Left hindlimb (tissue), 1 donor: ENCODE results near the gene GSG1L2.

Experiments used
- DNase-seq: peaks from one replicate; pipeline ENCODE4 v3.0.0-alpha.2; 2018

GSG1L2 gene

DNA sequence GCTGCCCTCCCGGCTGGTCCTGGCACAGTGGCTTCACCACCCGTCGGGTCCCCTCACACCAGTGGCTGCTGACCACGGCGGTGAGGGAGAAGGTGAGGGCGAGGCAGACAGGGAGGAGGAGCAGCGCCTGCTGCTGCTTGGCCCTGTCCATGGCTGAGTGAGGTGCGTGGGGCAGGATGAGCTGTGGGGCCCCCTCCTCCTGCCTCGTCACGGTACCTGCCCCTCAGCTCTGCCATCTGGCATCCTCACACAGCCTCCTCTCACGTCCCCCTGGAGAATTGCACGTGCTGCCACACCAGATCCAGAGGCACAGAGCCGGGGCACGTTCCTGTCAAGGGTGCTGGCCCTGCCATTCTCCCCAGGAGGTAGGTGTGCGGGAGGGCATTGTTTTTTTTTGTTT, at the start of gene GSG1L2:
GSG1L2 (minus strand) TSS at position 159 of the 400 bp plus-strand sequence; CDS start at position 151, 8 bp downstream.
- no peak for DNase-seq

DNA sequence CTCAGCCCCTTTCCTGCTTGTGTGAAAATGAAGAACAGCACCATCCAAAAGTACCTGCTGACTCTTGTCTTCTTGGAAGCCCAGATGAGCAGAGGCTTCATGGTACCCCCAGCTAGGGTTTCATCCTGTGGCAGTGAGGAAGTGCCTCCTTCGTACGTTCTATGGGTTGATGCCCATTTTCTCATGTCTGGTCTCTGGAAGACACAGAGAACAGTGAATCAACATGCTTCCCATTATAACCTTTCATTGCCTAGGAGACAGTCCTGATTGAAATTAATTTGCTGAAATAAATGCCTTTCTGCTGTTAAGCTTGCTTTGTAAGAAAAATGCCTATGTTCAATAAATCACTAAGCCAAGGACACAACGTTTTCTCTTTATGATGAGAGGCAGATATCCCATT, 46.7 kb upstream of the GSG1L2 start:
- no peak for DNase-seq

DNA sequence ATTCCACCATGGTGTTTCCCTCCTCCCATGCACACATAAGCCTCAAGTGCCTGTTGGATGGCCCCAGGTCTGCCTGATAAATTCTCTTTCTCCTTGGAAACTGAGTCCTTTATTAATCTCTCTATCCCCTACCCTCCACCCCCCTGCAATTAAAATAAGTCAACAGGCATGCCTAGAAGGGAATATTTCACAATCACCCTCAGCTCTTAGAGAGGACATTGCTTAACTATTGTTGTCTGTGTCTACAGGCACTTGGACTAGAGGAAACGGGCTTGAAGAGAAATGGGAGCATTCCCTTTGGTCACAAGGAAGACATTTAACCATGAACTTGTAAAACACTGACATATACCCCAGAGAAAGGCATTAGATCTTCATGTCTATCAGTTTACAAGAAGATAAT, 43.7 kb upstream of the GSG1L2 start:
- DNase-seq: no peak

- DNase-seq: no peak
These were observed 41.1 kb upstream of the GSG1L2 start for GRCh38 chr17:9862949-9863348.

- DNase-seq: no peak
These were observed 40.3 kb upstream of the GSG1L2 start for GRCh38 chr17:9862220-9862619.

GRCh38 chr17:9860851-9861250, 39.0 kb upstream of the GSG1L2 start:
- DNase-seq: no peak

- no peak for DNase-seq
These were observed 37.9 kb upstream of the GSG1L2 start for GRCh38 chr17:9859781-9860180.

DNA sequence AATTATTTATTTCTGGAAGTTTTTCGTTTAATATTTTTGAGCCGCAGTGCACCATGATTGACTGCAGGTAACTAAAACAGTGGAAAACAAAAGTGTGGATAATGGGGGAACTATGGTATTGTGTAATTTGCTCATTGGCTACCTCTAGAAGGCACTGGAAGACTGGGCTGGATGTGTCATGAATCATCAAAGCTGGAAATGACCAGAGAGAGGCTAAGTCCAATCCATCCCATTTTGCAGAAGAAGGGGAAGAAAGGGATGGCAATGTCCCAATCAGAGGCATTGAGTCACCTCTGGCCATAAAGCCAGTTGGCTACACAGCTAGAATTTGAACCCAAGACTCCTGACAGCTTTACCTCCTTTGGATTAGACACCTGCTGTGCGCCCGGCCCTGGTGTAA, 33.2 kb upstream of the GSG1L2 start:
- no peak for DNase-seq

DNA sequence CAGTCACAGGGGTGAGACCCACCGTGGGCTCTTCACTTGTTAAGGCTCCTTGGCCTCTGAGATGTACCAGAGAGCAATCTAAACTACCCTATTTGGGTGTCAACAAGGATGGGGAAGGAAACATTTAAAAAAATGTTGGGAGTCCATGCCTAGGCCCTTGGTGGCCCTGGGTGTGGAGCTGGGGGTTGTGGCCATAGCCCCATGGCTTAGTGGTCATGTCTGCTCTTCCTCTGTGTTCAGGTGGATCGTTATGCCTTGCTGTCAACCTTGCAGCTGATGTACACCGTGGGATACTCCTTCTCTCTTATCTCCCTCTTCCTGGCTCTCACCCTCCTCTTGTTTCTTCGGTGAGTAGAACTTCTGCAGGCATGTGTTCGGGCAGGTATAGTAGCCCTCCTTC, 32.4 kb upstream of the GSG1L2 start:
- DNase-seq: no peak

- DNase-seq: no peak
These were observed 28.3 kb upstream of the GSG1L2 start for GRCh38 chr17:9850151-9850550.

- DNase-seq: no peak
These were observed 23.4 kb upstream of the GSG1L2 start for GRCh38 chr17:9845306-9845705.

GRCh38 chr17:9844153-9844552, 22.3 kb upstream of the GSG1L2 start:
- no peak for DNase-seq

- DNase-seq: no peak
These were observed 21.5 kb upstream of the GSG1L2 start for GRCh38 chr17:9843152-9844010.

- no peak for DNase-seq
These were observed 20.3 kb upstream of the GSG1L2 start for GRCh38 chr17:9842057-9842758.

GRCh38 chr17:9839433-9839832, 17.6 kb upstream of the GSG1L2 start:
- no peak for DNase-seq

DNA sequence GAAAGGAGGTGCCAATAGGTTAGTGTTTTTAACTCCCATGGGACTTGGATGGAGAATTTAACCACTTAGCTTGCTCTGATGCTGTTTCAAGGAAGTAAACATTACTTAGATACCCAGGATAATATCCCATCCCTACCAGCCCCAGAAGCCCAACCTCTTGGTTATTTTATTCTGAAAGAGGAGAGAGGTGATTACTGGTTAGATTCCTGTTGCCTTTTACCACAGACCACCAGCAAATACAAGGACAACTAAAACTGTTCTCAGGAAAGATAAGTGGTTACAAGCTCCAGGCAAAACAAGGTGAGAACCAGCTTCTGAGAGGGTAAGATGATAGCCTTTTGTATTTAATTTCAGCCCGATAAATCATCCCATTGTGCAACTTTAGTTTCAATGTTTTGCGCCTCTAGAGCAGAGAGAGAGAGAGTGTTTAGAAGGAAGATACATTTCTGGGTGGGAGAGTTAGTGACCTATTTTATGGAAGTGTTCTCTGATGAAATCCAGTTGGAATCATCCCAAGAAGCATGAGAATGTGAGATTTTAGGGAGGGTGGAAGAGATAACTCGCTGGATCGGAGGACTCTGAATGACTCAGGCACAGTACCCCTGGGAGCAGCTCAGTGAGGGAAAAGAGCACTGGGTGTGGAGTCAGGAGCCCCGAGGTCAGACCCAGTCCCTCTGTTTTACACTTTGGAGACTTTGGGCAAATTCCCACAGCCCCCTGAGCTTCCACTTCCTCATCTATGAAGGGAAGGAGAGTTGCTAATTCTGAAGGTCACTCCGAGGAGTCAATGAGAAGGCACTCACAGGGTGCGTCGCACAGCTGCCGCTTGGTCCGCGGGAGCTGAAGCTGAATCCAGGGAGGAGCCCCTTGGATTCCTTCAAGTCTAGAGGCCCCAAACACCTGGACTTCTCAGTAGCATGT, 15.9 kb upstream of the GSG1L2 start:
- no peak for DNase-seq

DNA sequence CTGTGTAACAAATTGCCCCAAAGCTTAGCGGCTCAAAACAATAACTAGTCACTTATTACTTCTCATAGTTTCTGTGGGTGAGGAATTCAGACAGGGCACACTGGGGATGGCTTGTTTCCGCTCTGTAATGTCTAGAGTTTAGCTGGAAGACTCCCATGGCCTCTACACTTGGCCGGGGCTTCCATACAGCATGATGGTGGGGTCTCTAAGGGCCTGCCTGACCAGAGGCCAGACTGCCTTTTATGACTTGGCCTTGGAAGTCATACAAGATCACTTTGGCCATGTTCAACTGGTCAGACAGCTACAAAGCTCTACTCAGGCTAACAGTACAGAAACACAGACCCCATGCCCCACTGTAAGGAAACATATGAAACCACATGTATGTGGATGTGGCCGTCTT, 12.0 kb upstream of the GSG1L2 start:
- no peak for DNase-seq

GRCh38 chr17:9830711-9831110, 8.8 kb upstream of the GSG1L2 start:
- no peak for DNase-seq

DNA sequence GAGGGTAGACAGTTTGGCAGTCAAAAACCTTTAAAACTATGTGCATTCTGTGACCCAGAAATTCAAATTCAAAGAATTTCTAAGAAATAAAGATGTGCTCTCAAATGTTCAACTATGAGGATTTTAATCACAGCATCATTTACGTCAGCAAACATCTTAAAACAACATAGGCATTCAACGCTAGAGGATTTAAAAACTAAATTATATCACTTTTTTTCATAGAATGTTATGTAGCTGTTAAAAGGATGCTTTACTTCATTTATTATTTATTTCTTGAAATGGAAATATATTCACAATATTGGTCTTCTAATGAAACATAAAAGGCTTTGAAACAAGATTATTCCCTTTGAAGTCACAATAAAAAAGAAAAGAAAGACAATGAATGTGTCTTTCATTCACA, 7.5 kb upstream of the GSG1L2 start:
- DNase-seq: no peak

DNA sequence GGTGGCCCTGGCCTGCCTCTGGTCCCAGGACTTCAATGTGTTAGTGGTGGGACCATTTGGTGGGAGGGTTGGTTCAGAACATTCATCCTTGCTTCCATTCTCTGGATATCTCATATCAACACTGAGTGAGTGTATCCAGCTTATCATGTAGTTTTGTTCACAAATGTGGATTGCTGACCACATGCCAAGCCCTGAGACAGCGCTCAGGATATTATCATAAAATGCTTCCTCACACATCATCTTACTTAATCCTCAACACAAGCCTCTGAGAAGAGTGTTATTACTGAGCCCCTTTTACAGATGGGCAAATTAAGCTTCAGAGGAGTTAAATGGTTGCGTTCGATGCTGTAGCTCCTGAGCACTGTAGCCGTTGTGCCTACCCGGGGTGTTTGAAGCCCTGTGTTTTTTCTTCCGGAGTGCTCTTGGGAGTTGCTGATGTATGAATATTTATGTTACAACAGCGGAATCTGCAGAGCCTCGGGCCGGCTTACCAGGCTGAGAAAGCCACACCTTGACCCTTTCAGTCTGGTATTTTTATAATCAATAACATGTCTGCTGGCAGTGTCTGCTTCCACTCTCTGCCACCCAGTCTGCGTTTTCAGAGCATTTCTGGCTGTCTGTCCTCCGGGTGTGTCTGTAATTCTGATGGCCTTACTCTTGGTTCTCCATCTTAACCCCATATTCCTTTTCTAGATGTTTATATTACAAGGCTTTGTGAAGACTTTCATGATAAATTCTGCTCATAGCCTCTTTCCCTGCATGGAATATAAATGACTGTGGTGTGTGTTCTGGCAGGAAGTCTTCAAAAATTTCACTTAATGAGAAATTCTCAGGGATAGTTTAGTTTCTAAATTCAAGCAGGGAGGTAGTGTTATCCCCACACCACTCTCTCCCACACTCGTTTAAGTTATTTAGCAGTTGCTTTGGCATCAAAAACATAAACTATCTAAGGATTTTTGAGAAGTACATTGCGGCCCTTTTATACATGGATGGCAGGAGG, 6.7 kb upstream of the GSG1L2 start:
- DNase-seq: no peak

DNA sequence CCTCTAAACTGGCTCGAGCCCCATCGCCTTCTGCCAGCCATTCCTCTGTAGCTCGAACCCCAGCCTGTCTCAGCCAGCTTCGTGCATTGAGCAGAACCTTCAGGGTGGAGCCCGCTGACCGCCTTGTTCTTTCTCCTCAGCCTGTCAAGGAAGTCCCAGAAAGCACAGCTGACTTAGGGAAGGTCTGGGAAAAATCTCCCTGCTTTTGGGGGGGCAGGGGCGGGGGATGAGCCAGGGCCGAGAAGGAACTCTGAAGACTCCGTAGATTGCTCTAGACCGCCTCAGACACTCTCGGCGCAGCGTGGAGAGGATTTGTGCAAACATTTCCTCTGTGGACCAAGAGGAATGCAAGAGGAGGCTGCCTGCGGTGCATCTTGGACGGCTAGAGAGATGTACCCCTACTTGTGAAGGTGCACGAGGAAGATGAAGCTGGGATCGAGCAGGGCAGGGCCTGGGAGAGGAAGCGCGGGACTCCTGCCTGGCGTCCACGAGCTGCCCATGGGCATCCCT, 3.8 kb upstream of the GSG1L2 start, which contains the start of gene GLP2R:
GLP2R (plus strand) TSS at position 284 of the 510 bp plus-strand sequence; CDS start at position 424, 140 bp downstream.
- no peak for DNase-seq
